GM19467 (cell line): ENCODE results near the gene SSBP2.
"Not testable (repeated sequence)": the region's sequence is repeated elsewhere in the genome, so short reads cannot be mapped to it uniquely, and the experiment has no call there.

ENCODE experiments used
- ATAC-seq: cut with Tn5 transposase; IDR thresholded peaks from one replicate; pipeline ENCODE4 v1.9.1; 2021; ENCODE audit warnings: mild to moderate bottlenecking, moderate library complexity; ENCODE audit not compliant: unreplicated experiment

SSBP2 gene

DNA sequence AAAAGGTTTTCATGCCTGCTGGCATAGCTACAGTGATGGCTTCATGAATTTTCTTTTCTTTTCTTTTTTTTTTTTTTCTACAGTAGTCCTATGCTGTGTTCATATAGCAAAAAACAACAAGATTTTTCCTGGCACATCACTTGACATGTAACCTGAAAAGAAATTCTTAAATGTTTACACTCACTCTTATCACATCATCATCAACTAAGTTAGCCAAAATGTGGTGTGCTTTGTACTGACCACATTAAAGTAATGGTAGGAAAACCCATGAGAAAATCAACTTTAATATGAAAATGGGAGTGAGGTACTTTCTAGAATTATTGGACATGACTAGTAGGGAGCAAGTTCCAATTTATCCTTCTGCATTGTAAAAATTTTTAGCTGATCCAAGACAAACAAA is 146.7 kb downstream of the SSBP2 start:
- ATAC-seq, result no peak

DNA sequence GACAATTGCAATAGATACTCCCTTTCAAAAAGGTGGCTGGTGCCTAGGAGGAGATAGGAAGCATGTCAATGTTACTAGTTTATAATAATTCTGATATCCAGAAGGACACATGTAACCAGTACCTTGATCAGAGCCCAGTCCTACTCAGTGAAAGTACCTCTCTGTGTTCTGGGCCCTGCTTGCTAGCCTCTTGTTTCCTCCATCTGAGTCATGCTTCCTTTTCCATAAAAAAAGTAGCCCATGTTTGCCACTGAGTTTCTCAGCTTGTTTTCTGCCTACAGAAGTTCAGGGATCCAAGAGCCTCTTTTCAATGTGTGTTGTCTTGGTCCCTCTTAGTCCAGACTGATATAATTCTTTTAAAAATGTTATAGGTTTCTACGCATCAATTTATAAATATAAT is 149.0 kb downstream of the SSBP2 start:
- no peak for ATAC-seq

DNA sequence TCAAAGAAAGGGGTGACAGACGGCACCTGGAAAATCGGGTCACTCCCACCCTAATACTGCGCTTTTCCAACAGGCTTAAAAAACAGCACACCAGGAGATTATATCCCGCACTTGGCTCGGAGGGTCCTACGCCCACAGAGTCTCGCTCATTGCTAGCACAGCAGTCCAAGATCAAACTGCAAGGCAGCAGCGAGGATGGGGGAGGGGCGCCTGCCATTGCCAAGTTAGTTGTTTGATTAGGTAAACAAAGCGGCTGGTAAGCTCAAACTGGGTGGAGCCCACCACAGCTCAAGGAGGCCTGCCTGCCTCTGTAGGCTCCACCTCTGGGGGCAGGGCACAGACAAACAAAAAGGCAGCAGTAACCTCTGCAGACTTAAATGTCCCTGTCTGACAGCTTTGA is 158.8 kb downstream of the SSBP2 start:
- ATAC-seq, result not testable (repeated sequence)

DNA sequence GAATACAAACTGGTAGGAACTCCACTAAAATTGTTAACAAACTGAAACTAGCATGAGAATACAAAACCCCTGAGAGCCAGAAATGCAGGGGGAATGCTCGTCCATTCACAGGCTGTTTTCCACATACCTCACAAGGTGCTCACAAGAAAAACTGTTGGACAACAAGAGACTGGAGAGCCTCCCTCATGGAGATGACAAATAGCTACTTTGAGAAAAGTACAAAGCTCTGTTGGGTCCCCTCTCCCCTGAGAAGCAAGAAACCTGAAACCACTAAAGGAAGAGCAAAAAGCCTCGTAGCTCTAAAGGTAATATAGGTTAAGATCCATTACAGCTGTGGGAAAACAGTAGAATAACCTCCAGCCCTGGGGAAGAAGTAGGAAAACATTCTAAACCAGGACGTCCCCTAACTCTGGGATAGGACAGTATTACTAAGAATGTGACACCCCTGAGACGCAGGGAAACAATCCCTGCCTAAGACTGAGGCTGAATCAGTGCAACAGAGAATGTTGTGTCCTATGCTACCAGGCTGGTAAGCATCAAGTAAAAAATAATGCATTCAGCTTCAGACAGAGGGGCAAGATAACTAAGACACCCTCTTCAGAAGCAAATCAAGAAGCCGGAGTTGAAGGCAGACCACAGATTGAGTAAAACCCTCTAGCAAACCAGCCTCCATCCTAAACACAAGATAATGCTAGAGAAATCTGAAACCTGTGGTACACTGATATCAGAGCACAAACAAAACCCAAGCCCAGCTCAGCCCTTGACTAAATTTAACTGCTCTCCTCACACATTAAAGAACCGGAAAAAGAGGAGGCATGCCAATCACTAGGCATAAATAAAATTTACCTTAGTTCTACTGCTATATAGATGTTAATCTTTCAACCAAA is 160.2 kb downstream of the SSBP2 start:
- ATAC-seq, result no peak

DNA sequence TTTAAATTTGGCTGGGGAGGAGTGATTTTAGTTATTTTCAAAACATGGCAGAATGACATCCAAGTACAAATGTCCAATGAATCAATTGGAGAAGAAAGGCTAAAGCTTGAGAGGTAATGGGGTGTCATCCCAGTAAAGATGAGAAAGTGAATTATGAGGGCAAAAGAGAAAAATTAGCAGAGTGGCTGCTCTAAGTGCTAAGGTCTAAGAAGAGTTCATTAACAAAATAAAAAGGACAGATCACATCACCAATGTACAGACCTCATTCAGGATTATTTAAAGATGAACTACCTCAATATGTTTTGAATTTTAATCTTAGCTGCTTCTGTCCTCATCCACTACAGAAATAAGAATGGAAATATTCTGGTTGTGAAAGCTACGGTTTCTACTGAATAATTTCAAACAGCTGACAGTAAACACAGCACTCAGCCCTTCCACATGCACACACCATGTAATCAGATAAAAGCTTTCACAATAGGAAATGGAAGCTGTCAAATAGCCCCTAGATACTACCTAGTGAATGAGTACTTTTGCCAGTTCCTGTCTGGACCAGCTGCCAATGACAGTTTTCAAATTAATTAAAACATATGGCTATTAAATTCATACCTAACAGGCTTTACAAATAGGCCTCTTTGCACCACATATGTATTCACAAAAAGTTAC is 171.5 kb downstream of the SSBP2 start:
- no peak for ATAC-seq

DNA sequence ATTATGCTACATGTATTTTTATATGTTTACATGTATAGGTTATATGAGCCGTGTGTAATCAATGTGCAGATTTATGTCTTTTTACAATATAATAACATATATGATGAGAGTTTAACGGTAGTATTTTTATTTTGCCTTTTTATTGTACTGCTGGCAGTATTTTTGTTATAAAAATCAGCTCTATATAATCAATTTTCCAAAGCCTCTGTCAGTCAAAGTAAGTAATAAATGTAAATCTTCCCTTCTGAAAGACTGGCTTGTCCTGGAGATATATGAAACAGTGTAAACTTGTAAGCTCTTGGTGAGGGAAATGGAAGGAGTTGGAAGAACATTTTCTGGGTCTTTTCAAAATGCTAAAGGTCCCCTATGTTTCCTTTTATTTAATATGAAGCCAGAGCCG is 173.8 kb downstream of the SSBP2 start:
- ATAC-seq, result no peak

DNA sequence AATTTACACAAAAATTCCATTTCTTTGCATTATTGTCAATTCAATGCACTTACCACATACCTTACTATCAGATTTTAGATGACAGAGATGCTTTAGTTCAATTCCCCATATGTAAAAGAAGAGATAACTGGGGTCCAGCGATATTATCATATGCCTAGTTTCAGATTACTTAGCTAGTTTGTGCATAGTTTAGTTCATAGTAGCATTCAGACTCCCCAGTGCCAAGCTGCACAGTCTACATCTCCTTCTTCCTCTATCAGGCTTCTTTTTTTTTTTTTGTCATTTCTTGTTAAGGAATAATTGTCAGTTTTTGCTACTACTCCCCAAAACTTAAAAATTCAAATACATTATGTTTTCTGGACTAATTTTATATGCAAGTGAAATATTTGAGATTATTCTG is 175.0 kb downstream of the SSBP2 start:
- no peak for ATAC-seq

DNA sequence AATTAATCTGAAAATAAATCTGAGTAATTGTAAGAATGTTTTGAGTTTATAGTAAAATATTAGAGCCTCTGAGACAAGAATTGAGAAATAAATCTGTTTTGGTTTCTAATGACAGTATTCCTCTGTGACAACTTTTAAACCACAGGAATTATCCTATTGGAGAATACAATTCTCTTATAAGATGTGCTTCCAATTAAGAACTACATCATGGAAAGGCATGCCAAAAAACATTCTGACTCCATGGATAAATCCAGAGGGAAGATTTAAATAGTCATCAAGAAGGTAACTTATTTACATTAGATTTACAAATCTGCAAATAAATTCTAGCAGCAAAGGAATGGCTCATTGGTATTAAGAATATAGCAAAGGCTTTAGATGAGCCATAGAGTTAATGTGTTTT is 178.7 kb downstream of the SSBP2 start:
- ATAC-seq, result no peak

DNA sequence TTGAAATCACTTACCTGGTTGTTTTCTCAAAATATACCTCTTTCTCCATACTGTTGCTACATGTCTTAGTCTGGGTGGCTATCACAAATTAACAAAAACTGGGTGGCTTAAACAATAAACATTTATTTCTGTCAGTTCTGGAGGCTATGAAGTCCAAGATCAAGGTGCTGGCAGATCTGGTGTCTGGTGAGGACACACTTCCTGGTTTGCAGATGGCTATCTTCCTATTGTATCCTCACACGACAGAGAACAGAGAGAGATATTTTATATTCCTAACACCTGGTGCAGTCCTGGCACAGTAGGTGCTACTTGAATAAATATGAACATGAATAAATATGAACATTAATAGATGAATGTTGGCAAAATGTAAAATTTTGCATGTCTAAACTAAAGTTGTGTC is 192.7 kb downstream of the SSBP2 start:
- ATAC-seq, result no peak

DNA sequence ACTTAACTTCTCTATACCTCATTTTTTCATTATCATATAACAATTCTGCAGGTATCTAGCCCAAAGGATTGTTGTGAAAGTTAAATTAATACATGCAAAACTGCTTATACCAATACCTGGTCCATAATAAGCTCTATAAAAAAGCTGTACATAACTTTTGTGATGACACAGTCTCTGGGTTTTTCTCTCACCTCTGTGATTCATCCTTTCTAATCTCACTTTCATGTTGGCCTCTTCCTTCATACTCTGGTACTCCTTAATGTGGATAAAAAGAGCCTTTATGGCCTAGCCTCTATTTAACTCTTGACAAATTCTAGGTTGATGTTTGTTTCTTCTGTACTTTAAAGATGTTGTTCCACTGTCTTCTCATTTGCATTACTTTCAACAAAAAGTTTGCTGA is 194.1 kb downstream of the SSBP2 start:
- no peak for ATAC-seq

DNA sequence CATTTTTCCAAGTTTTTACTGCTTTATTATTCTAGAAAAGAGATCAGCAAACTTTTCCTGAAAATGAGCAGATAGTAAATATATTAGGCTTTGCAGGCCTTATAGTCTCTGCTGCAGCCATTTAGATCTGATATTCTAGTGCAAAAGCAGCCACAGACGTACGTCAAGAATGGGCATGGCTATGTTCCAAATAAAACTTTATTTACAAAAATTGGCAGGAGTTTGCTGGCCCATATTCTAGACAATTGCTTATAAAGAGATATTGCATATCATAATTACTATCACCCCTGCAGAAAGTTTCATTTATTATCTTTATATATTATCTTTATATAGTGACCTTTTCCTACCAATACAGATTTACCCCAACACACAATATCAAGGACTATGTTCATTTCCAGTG is 195.0 kb downstream of the SSBP2 start:
- no peak for ATAC-seq

DNA sequence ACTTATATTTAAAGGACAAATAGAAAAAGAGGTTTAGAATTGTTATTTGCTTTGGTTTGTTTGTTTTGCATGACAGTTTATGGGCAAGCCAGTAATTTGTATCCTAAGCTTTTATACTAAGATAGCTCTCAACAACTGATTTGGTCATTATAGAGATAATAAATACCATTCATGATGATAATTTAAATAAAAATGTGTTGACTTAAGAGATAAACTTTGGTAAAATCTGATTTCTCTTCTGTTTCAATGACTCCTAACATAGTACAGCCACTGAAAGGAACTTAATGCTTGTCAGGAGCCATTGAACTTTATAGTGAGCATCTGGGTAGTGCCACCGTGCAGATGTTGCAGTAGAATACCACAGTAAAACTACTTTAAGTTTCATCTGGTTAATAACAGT is 196.2 kb downstream of the SSBP2 start:
- no peak for ATAC-seq

DNA sequence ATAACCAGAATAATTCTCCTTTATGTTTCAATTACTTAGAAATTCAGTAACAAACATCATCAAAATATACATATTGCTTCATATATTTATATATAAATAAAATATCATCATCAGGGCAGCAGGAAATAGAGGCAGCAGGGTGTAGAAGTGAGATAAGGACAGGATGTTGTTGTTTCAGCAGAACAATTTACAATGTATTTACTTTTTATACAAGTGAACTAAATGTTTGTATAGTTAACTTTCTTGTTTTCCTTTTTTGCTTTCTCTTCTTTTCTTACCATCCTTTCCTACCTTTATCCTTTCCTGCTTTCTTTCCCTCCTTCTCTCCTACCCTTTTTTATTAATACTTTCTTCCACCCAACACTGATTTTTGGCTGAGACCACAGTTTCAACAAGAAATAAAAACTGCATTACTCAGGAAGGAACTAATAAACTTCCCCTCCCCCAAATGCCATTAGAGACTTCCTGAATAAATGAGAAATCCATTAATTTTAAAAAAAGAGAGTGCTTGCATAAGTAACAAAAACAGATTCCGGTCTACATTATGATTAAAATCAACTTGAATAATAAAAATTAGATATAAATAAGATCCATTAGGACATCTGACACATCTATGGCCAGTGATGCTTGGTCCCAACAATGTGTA is 197.2 kb downstream of the SSBP2 start:
- no peak for ATAC-seq

DNA sequence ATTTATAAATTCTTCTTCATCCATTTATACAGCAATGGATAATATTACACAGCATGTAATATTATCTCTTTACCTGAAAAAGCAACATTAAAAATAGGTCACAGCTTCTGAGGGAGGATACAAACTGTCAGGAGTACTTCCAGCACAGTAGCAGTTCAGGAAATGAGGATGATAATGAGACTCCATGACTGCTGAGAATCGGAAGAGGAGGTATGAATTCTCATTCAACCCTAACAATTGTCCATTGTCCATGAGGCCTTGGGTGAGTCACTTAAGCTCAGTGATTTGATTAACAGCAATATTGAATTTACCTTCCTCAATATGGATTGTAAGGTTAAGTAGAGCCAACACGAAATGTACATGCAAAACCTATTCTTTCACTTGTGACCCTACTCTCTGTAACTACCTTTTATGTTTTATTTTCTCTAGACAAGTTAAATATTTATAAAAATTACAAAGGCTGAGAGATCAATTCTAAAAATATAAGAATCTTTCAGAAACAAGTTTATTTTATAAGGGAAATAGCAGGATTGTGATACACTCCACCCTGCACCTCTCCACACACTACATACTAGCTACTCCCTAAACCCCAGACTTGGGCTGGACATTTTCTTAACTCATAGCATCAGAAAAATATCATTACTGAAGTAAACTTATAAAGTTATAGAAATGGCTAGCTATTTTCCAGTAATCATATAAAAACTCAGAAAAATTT is 197.9 kb downstream of the SSBP2 start:
- no peak for ATAC-seq

DNA sequence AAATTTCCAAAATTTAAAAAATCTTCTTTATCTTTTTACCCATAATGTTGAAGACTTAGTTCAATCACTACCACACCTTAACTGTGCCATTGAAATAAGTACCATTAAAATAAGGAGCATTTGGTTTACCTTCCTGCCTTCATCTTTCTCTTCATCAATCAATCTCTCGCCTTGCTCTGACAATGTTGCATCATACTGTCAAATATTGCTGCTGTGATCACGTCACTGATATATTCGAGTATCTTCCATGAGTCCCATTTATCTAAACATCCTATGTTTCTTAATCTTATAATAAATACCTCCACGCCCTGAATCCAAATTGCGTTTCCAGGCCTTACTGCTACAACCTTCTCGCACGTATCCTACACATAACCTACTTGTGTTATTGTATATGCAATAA is 201.8 kb downstream of the SSBP2 start:
- no peak for ATAC-seq

DNA sequence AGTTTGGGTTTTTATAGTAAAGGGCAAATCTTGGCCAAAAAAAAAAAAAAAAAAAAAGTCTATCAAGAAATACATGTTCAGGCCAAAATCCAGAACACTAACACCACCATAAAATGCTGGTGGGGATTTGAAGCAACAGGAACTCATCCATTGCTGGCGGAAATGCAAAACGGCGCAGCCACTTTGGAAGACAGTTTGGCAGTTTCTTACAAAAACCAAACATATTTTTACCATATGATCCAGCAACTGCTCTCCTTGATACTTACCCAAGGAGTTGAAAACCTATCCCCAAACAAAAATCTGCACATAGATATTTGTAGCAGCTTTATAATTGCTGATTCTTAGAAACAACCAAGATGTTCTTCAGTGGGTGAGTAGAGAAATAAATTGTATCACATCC is 203.9 kb downstream of the SSBP2 start:
- ATAC-seq, result no peak

DNA sequence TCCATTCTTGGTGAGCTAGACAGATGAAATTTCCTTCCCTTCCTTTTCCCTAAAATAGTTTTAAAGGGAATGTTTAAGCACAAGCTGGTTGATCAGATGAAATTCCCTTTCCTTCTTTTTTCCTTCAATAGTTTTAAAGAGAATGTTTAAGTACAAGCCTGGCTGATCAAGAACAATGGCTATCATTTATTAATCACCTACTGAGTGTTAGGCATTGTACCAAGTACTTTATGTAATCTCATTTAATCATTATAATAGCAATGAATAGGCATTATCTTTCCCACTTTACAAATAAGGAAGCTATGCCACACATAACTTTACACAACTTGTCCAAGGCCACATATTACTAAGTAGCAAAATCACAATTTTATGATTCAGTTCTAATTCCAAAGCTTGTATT is 205.0 kb downstream of the SSBP2 start:
- ATAC-seq, result no peak

DNA sequence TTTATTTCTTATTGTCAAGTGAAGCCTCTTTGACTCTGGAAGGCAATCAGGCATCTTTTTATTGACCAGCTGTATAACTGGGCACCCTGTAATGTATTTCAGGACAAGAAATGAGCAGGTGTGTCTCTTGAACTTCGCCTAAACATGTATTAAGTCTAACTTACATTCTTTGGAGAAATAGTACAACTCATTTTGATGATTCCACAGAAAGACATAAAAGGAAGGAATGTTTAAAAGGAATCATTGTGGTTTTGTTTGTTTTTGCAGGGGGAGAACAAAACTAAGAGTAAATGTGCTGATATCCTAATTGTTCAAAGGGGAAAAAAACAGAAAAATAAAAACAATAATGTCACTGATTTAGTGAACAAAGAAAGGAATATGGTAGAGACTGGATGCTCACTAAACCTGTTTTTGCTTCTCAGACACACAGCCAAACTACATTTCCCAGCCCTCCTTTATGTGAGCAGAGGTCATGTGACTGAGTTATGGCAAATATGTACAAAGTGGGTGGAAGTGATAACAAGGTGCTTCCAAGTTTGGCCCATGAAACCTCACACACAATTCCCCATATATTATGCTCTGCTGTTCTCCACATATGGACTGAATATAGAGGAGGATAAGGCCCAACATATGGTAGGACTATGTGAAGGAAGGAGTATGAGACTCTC is 206.4 kb downstream of the SSBP2 start:
- ATAC-seq, result no peak

DNA sequence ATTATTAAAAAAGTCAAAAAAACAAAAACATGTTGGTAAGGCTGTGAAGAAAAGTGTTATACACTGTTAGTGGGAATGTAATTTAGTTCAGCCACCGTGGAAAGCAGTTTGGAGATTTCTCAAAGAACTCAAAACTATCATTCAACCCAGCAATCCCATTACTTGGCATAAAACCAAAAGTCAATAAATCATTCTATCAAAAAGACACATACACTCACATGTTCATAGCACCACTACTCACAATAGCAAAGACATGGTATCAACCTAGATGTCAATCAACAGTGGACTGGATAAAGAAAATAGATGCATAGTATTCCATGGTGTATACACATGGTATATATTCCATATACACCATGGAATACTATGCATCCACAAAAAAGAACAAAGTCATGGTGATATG is 208.7 kb downstream of the SSBP2 start:
- no peak for ATAC-seq

DNA sequence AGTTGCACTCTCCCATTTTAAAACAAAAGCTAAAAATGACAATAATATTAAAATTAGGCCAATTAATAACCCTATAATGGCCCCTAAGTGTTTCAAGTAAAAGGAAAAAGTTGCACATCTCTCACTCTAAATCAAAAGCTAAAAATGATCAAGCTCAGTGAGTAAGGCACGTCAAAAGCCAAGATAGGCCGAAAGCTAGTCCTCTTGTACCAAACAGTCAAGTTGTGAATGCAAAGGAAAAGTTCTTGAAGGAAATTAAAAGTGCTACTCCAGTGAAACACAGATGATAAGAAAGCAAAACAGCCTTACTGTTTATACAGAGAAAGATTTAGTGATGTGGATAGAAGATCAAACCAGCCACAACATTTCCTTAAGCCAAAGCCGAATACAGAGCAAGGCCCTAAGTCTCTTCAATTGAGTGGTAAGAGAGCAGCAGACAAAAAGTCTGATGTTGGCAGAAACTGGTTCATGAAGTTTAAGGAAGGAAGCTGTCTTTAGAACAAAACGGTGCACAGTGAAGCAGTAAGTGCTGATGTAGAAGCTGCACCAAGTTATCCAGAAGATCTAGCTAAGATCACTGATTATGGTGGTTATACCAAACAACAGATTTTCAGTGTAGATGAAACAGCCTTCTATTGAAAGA is 212.9 kb downstream of the SSBP2 start:
- no peak for ATAC-seq
